GM19467 (cell line): ENCODE measurements around the gene EYA4.

ENCODE experiments used
- ATAC-seq: cut with Tn5 transposase; IDR thresholded peaks from one replicate; pipeline ENCODE4 v1.9.1; 2021; ENCODE audit warnings: mild to moderate bottlenecking, moderate library complexity; ENCODE audit not compliant: unreplicated experiment

Gene EYA4

GRCh38 chr6:133241086-133241900 is at the start of gene EYA4:
Gene EYA4 (plus strand): TSS chr6:133241357. CDS start chr6:133274781, 33,424 bp downstream.
- ATAC-seq, result no peak

GRCh38 chr6:133193396-133193795 is 47.8 kb upstream of the EYA4 start:
- ATAC-seq, result no peak

GRCh38 chr6:133198725-133199124 is 42.4 kb upstream of the EYA4 start:
- no peak for ATAC-seq

GRCh38 chr6:133201231-133201630 is 39.9 kb upstream of the EYA4 start:
- no peak for ATAC-seq

- no peak for ATAC-seq
Measured at GRCh38 chr6:133202610-133203343, 38.4 kb upstream of the EYA4 start.

GRCh38 chr6:133203344-133203697 is 37.8 kb upstream of the EYA4 start:
- no peak for ATAC-seq

- ATAC-seq, result no peak
Measured at GRCh38 chr6:133205304-133205703, 35.9 kb upstream of the EYA4 start.

- ATAC-seq, result no peak
Measured at GRCh38 chr6:133206942-133207341, 34.2 kb upstream of the EYA4 start.

- ATAC-seq, result no peak
Measured at GRCh38 chr6:133207754-133208153, 33.4 kb upstream of the EYA4 start.

- ATAC-seq, result no peak
Measured at GRCh38 chr6:133208183-133208755, 32.9 kb upstream of the EYA4 start.

- no peak for ATAC-seq
Measured at GRCh38 chr6:133214267-133214666, 26.9 kb upstream of the EYA4 start.

- no peak for ATAC-seq
Measured at GRCh38 chr6:133218852-133219251, 22.3 kb upstream of the EYA4 start.

- no peak for ATAC-seq
Measured at GRCh38 chr6:133223452-133224029, 17.6 kb upstream of the EYA4 start.

- ATAC-seq, result no peak
Measured at GRCh38 chr6:133225560-133225959, 15.6 kb upstream of the EYA4 start.

- no peak for ATAC-seq
Measured at GRCh38 chr6:133227344-133227743, 13.8 kb upstream of the EYA4 start.

- no peak for ATAC-seq
Measured at GRCh38 chr6:133230052-133230451, 11.1 kb upstream of the EYA4 start.

GRCh38 chr6:133235221-133235620 is 5.9 kb upstream of the EYA4 start:
- no peak for ATAC-seq

GRCh38 chr6:133236932-133237331 is 4.2 kb upstream of the EYA4 start:
- no peak for ATAC-seq

GRCh38 chr6:133240511-133241085 is 559 bp upstream of the EYA4 start:
- no peak for ATAC-seq

GRCh38 chr6:133241901-133242636 is 912 bp downstream of the EYA4 start:
- ATAC-seq, result no peak
